ENCODE data around the gene EXOC6B. TPM values are rescaled to one million over a fixed set of nuclear protein-coding genes. Genes with fewer than 3 reads are reported as not detected.

Gene EXOC6B
- total RNA-seq, 4 donors from 2014 or later, result 54.0 to 121 (median 78.7) TPM

- WGBS, result 86% methylated on average over 4 of the region's 4 CpGs
Measured at GRCh38 chr2:72837171-72837570, 11.3 kb upstream of the EXOC6B start.

GRCh38 chr2:72835403-72835802 lies 9.6 kb upstream of the EXOC6B start:
- no peaks in the 10 kb centered on the region for H3K4me1 ChIP-seq
- no peak overlapping the region for H3K4me3 ChIP-seq
- H3K9me3 ChIP-seq, result no peaks in the 10 kb centered on the region
- no peak for DNase-seq (ENCODE audit: low spot score in 2 of 2)
- TF ChIP-seq POLR2AphosphoS5 (IDR thresholded peaks at IDR 0.05) (no peak), POLR2A (IDR thresholded peaks at IDR 0.05) (no peak), CTCF (IDR thresholded peaks at IDR 0.05) (no peak), EP300 (IDR thresholded peaks at IDR 0.05) (no peak)
- H3K27ac ChIP-seq, result no peak overlapping the region
- 62% methylated on average over 1 of the region's 1 CpG for WGBS
- H3K36me3 ChIP-seq, result no peaks in the 10 kb centered on the region
- H3K27me3 ChIP-seq, result no peaks in the 10 kb centered on the region

More at GRCh38 chr2:72837171-72837570, 11.3 kb upstream of the EXOC6B start:
- Histone ChIP-seq H3K27me3 (no peaks in the 10 kb centered on the region), H3K4me1 (no peaks in the 10 kb centered on the region), H3K36me3 (no peaks in the 10 kb centered on the region), H3K4me3 (no peak overlapping the region), H3K9me3 (no peaks in the 10 kb centered on the region), H3K27ac (no peak overlapping the region)
- TF ChIP-seq POLR2AphosphoS5 (IDR thresholded peaks at IDR 0.05) (no peak), CTCF (IDR thresholded peaks at IDR 0.05) (no peak), EP300 (IDR thresholded peaks at IDR 0.05) (no peak), POLR2A (IDR thresholded peaks at IDR 0.05) (no peak)
- no peak for DNase-seq (ENCODE audit: low spot score in 2 of 2)

- TF ChIP-seq EP300 (IDR thresholded peaks at IDR 0.05) (no peak), POLR2AphosphoS5 (IDR thresholded peaks at IDR 0.05) (no peak), POLR2A (IDR thresholded peaks at IDR 0.05) (no peak), CTCF (IDR thresholded peaks at IDR 0.05) (no peak)
- Histone ChIP-seq H3K27ac (no peak overlapping the region), H3K9me3 (no peaks in the 10 kb centered on the region), H3K4me1 (no peaks in the 10 kb centered on the region), H3K36me3 (no peaks in the 10 kb centered on the region), H3K27me3 (no peaks in the 10 kb centered on the region), H3K4me3 (no peak overlapping the region)
- 84% methylated on average over 1 of the region's 1 CpG for WGBS
- no peak for DNase-seq (ENCODE audit: low spot score in 2 of 2)
Measured at GRCh38 chr2:72834596-72834995, 8.8 kb upstream of the EXOC6B start.

- H3K4me3 ChIP-seq, result no peak overlapping the region
- no peaks in the 10 kb centered on the region for H3K36me3 ChIP-seq
- H3K4me1 ChIP-seq, result peaks cover 5% of the 10 kb centered on the region
- no peaks in the 10 kb centered on the region for H3K27me3 ChIP-seq
- H3K27ac ChIP-seq, result no peak overlapping the region
- H3K9me3 ChIP-seq, result no peaks in the 10 kb centered on the region
- 77% methylated on average over 5 of the region's 5 CpGs for WGBS
- no peak for DNase-seq (ENCODE audit: low spot score in 2 of 2)
- TF ChIP-seq POLR2A (IDR thresholded peaks at IDR 0.05) (no peak), CTCF (IDR thresholded peaks at IDR 0.05) (no peak), EP300 (IDR thresholded peaks at IDR 0.05) (no peak), POLR2AphosphoS5 (IDR thresholded peaks at IDR 0.05) (no peak)
Measured at GRCh38 chr2:72833084-72833714, 7.4 kb upstream of the EXOC6B start.

GRCh38 chr2:72830273-72830672 lies 4.4 kb upstream of the EXOC6B start:
- H3K36me3 ChIP-seq, result no peaks in the 10 kb centered on the region
- TF ChIP-seq POLR2AphosphoS5 (IDR thresholded peaks at IDR 0.05), result no peak
- no peak for TF ChIP-seq CTCF (IDR thresholded peaks at IDR 0.05)
- TF ChIP-seq POLR2A (IDR thresholded peaks at IDR 0.05), result no peak
- no peak for TF ChIP-seq EP300 (IDR thresholded peaks at IDR 0.05)

More at GRCh38 chr2:72830273-72830672, 4.4 kb upstream of the EXOC6B start:
- Histone ChIP-seq H3K9me3 (no peaks in the 10 kb centered on the region), H3K27me3 (no peaks in the 10 kb centered on the region), H3K4me1 (peaks cover 9% of the 10 kb centered on the region), H3K4me3 (no peak overlapping the region), H3K27ac (no peak overlapping the region)
- DNase-seq (ENCODE audit: low spot score in 2 of 2), result no peak
- WGBS, result 88% methylated on average over 3 of the region's 3 CpGs

All from suprapubic skin (tissue), 4 donors.